HG02798 (cell line): ENCODE data around the gene FBXL13.
"Not testable (repeated sequence)": the region's sequence is repeated elsewhere in the genome, so short reads cannot be mapped to it uniquely, and the experiment has no call there.

ENCODE experiments used
- ATAC-seq: cut with Tn5 transposase; IDR thresholded peaks from one replicate; pipeline ENCODE4 v1.9.1; 2021; ENCODE audit warnings: mild to moderate bottlenecking; ENCODE audit not compliant: unreplicated experiment, poor library complexity

The FBXL13 gene

GRCh38 chr7:102874166-102874829 lies 200.3 kb downstream of the FBXL13 start:
- peak; percentile 97 for ATAC-seq

DNA sequence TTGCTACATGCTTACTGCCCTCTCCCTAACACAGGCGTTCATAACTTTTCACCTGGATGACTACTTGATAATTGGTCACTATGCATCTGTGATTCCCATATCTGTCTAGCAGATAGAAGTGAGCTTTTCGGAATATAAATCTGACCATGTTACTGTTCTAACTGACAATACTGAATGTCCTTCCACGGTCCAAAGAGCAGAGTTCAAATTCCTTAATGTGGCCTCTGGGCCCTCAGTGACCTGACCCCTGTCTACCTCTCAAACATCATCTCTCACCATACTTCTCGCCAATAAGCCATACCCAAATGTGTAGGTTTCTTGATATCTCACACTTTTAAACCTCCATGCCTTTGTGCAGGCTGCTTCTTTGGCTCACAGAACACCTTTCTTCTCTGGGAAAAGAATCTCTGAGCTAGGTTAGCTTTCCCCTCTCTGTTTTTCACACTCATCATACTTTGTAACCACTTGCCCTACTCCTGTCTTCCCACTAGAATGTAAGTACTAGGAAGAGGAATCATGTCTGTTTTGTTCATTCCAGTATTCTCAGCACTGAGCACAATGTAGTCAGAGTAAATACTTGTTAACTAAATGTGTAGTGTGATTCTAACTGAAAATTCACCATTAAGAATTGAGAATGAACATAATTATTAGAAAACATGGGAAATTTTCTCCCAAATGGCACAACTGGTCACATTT lies 201.0 kb downstream of the FBXL13 start:
- peak; percentile 26 for ATAC-seq

- ATAC-seq: no peak
Observed at GRCh38 chr7:102872460-102872859, 202.1 kb downstream of the FBXL13 start.

DNA sequence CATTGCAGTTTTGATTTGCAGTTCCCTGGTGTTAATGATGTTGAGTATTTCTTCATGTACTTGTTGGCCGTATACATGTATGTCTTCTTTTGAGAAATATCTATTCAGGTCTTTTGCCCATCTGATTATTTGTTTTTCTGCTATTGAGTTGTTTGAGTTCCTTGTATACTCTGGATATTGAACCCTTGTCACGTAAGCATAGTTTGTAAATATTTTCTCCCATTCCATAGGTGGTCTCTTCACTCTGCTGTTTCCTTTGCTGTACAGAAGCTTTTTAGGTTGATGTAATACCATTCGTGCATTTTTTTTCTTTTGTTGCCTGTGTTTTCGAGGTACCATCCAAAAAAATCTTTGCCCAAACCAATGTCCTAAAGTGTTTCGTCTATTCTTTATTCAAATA lies 205.4 kb downstream of the FBXL13 start:
- no peak for ATAC-seq

GRCh38 chr7:102866535-102867215 lies 207.9 kb downstream of the FBXL13 start:
- ATAC-seq: no peak

GRCh38 chr7:102864958-102865357 lies 209.6 kb downstream of the FBXL13 start:
- no peak for ATAC-seq

- no peak for ATAC-seq
Observed at GRCh38 chr7:102860351-102860811, 214.2 kb downstream of the FBXL13 start.

DNA sequence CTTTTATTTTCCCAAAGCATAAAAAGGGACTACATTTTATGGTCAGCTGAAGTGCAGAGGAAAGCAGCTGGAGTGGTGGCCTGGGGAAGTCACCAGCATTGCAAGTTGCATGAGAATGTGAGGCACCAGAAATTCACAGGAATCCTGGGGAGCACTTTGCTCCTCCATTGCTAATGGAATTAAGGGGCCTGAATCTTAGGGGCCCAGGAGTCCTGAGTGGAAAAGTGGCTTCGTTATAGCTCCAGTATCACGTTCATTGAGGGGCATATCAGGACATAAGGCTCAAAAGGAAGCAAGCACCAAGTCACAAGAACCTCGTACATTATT lies 214.8 kb downstream of the FBXL13 start:
- ATAC-seq: no peak

- no peak for ATAC-seq
Observed at GRCh38 chr7:102859084-102859798, 215.4 kb downstream of the FBXL13 start.

DNA sequence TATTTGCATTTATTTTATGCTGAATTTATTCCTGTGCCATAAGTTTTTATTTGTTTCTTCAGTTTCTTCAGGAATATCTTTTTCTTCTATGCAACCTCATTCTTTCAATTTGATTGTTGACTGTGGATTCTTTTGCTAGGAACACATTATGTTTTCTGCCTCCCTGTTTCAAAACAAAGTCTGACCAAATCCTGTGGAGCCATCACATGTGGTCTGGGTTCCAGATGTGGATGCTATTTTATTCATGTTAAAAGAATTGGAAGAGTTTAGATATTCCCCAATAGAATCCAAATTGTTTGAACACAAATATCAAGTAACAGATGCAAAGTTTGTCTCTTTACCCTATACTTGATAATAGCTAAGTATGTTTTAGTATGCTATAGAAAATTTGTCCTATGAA lies 218.6 kb downstream of the FBXL13 start:
- no peak for ATAC-seq

DNA sequence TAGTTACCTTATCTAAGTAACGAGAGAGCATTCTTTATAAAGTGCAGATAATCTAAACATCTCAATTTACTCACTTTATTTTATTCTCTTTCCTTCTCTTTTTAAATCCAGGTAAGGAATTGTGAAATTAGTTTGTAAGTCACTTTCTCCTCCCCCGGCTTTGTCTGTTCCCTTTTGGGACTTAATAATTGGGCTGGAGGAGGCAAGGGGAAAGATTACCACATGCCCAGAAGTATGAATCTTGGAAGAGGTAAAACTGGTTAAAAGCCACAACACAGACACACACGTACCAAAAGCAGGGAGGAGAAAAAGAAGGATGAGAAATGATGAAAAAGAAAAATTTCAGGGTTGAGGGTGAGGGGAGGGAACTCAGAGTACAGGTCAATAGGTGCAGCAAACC lies 225.1 kb downstream of the FBXL13 start:
- ATAC-seq: no peak

DNA sequence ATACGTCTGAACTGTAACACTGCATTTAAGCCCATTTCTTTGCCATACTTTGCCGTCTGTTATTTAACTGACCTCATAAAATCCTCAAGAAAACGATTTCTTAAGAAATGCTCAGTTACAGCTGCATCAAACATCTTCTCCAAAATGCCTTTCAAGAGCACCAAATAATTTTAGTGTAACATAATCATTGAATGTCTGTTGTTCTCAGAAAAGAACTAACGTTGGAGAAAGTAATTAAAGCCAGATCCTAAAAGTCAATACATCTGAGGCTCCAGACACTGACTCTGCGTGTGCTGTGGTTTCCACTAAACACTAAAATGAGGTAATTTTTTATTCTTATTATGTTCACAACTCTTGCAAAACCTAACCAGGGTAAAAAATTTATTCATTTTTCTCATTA lies 225.5 kb downstream of the FBXL13 start:
- no peak for ATAC-seq

- no peak for ATAC-seq
Observed at GRCh38 chr7:102845346-102845745, 229.2 kb downstream of the FBXL13 start.

GRCh38 chr7:102843850-102844249 lies 230.7 kb downstream of the FBXL13 start:
- ATAC-seq: peak; percentile 76

DNA sequence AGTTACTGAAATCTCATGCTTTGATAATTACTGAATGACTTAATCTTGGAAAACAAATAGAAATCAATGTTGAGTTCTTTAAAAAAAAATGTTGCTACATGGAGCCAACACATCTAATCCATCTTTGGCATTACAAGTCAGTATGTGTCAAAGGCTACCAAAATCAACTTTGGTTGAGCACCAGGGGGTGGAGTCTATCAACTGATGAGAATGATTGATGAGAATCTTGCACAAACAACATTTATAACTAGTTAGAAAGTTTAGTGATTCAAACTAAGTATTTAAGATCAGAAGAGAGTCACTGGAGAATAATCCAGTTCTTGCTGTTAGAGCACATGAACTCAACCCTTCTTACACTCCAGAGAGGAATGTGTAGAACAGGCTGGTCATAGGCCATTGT lies 232.3 kb downstream of the FBXL13 start:
- no peak for ATAC-seq

- peak; percentile 58 for ATAC-seq
Observed at GRCh38 chr7:102841290-102841689, 233.3 kb downstream of the FBXL13 start.

- no peak for ATAC-seq
Observed at GRCh38 chr7:102840404-102840803, 234.2 kb downstream of the FBXL13 start.

GRCh38 chr7:102838572-102839101 lies 236.0 kb downstream of the FBXL13 start:
- not testable (repeated sequence) for ATAC-seq

GRCh38 chr7:102837802-102838201 lies 236.8 kb downstream of the FBXL13 start:
- ATAC-seq: no peak

DNA sequence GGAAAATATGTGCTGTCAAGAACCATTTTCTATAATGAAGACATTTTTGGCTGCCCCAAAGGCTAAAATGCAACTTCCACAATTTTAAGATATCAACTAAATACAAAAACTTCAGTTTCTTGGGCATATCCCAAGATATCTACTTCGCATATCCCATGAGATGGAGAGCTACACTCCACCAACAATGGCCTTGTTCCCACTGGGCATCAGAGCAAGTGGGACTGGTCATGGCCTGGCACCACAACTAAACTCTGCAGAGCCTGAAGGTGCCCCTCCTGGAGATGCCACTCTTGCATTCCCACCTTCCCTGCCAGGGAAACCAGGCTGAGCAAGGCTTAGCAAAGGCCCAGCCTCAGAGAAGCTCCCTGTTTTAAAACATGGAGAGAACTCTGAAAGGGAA lies 237.6 kb downstream of the FBXL13 start:
- ATAC-seq: no peak
